K562 (cell line): ENCODE results near the gene MRO. TPM values are rescaled to one million over a fixed set of nuclear protein-coding genes. Genes with fewer than 3 reads are reported as not detected.

ENCODE experiments used
- ATAC-seq: fragments of 200-7000 bp; cut with Tn5 transposase; 3 replicates; pipeline ENCODE4 v1.9.1; 2020; ENCODE audit warnings: moderate library complexity
- BruUV-seq: library from RNA; stranded (reverse); fragments of 400-500 nt; replicated peaks from 2 replicates; lab custom pipeline; 2021; lab: Mats Ljungman, UMichigan
- CTCF ChIA-PET: fragments of 300-600 bp; formaldehyde crosslinking; extraction: SDS; loops from one replicate; lab custom pipeline; 2021; ENCODE audit warnings: low intra/inter-chr PET ratio; lab: Yijun Ruan, JAX
- POLR2A ChIA-PET: fragments of 300-600, 350-650 bp; sonication (Branson Sonifier 250); formaldehyde crosslinking; extraction: SDS; loops from one replicate; lab custom pipeline; 2021; ENCODE audit warnings: antibody characterized with exemption, inconsistent platforms; lab: Yijun Ruan, JAX
- DNase-seq, 4 experiments: peaks; one replicate each; pipeline versions ENCODE4 v3.0.0 to v3.0.0-alpha.2; 2011 to 2018; ENCODE audit warnings: low spot score in 3 of 4, mixed read lengths in 3 of 4; ENCODE audit errors: extremely low read depth in 1 of 4
- FAIRE-seq: peaks from 2 replicates; lab custom pipeline; 2011; peaks lifted over from hg19 to GRCh38; lab: Jason Lieb, UNC
- H2AFZ ChIP-seq: 2 replicates; pipeline ENCODE4 v1.6.0; 2011; ENCODE audit warnings: low read depth, low read length, control low read depth, inconsistent platforms
- H3K27ac ChIP-seq: fragments of 200-600 bp; 3 replicates; pipeline ENCODE4 v1.8.0; 2011; ENCODE audit warnings: low read depth, mild to moderate bottlenecking, control low read depth, inconsistent platforms, low read length, moderate library complexity, mixed read lengths; ENCODE audit errors: extremely low read depth
- H3K27me3 ChIP-seq, 2 experiments: fragments of 300-600 bp in 1 of 2; 2 replicates in 1 of 2; 3 replicates in 1 of 2; pipeline versions ENCODE4 v1.6.0 to v1.8.0; 2011; ENCODE audit warnings: inconsistent platforms in 2 of 2, low read length in 2 of 2, mild to moderate bottlenecking in 1 of 2, mixed read lengths in 1 of 2, moderate library complexity in 1 of 2; ENCODE audit not compliant: control insufficient read depth in 2 of 2, insufficient read depth in 2 of 2
- H3K36me3 ChIP-seq: fragments of 300-600 bp; 3 replicates; pipeline ENCODE4 v1.8.0; 2011; ENCODE audit warnings: mild to moderate bottlenecking, low read length, inconsistent platforms; ENCODE audit not compliant: control insufficient read depth, insufficient read depth
- H3K4me1 ChIP-seq, 2 experiments: fragments of 200-600 bp in 1 of 2; replicated peaks in 1 of 2; 2 replicates in 1 of 2; 3 replicates in 1 of 2; pipeline versions ENCODE4 v1.5.1 to v1.8.0; 2011; ENCODE audit warnings: inconsistent platforms in 2 of 2, low read length in 2 of 2, mild to moderate bottlenecking in 1 of 2, mixed read lengths in 1 of 2, moderate library complexity in 1 of 2; ENCODE audit not compliant: control insufficient read depth in 2 of 2, insufficient read depth in 2 of 2
- H3K4me2 ChIP-seq: 2 replicates; pipeline ENCODE4 v1.6.1; 2011; ENCODE audit warnings: low read length, control low read depth, inconsistent platforms, mixed read lengths; ENCODE audit not compliant: insufficient read depth
- H3K4me3 ChIP-seq: fragments of 200-600 bp; sonication (generic), shearing (Covaris generic); 2 replicates; pipeline ENCODE4 v1.5.1; 2016; ENCODE audit warnings: control low read depth, inconsistent platforms
- H3K79me2 ChIP-seq: fragments of 200-600 bp; 3 replicates; pipeline ENCODE4 v1.8.0; 2011; ENCODE audit warnings: low read length, inconsistent platforms; ENCODE audit not compliant: control insufficient read depth, insufficient read depth
- H3K9ac ChIP-seq, 2 experiments: 2 replicates each; pipeline versions ENCODE4 v1.6.0 to v1.6.1; 2011; ENCODE audit warnings: low read depth in 2 of 2, low read length in 2 of 2, control low read depth in 1 of 2, inconsistent platforms in 1 of 2, mild to moderate bottlenecking in 1 of 2, mixed read lengths in 1 of 2; ENCODE audit not compliant: insufficient read depth in 1 of 2
- H3K9me1 ChIP-seq: one replicate; pipeline ENCODE4 v1.6.0; 2011; ENCODE audit warnings: inconsistent platforms, mild to moderate bottlenecking, low read length, moderate library complexity; ENCODE audit not compliant: control insufficient read depth, insufficient read depth
- H3K9me3 ChIP-seq: replicated peaks from 2 replicates; pipeline ENCODE4 v1.5.1; 2011; ENCODE audit warnings: low read depth, low read length, inconsistent platforms; ENCODE audit not compliant: control insufficient read depth, insufficient read depth
- H4K20me1 ChIP-seq: replicated peaks from 2 replicates; pipeline ENCODE4 v1.6.1; 2011; ENCODE audit warnings: low read length, inconsistent platforms, mixed read lengths; ENCODE audit not compliant: control insufficient read depth, insufficient read depth
- ARHGAP35 ChIP-seq: fragments of 450-650 bp; IDR thresholded peaks from 2 replicates; pipeline ENCODE4 v1.6.1; 2018; ENCODE audit not compliant: partially characterized antibody
- ARNT ChIP-seq, 2 experiments: fragments of 450-650 bp; IDR thresholded peaks; 2 replicates each; pipeline ENCODE4 v1.6.1; 2016; ENCODE audit warnings: mild to moderate bottlenecking in 1 of 2
- ASH1L ChIP-seq: fragments of 450-650 bp; IDR thresholded peaks from 2 replicates; pipeline ENCODE4 v1.6.1; 2018; ENCODE audit warnings: borderline replicate concordance, mild to moderate bottlenecking, low read depth; ENCODE audit not compliant: partially characterized antibody
- ESRRB ChIP-seq: fragments of 250-450 bp; sonication (Bioruptor Pico); IDR thresholded peaks from 2 replicates; pipeline ENCODE4 v1.5.0; 2020; ENCODE audit warnings: mild to moderate bottlenecking, moderate library complexity, borderline replicate concordance
- GATAD2B ChIP-seq: fragments of 450-650 bp; IDR thresholded peaks from 2 replicates; pipeline ENCODE4 v1.6.1; 2017; ENCODE audit warnings: mild to moderate bottlenecking, borderline replicate concordance
- HLTF ChIP-seq: fragments of 450-650 bp; IDR thresholded peaks from 2 replicates; pipeline ENCODE4 v1.6.1; 2016
- KAT8 ChIP-seq: fragments of 450-650 bp; IDR thresholded peaks from 2 replicates; pipeline ENCODE4 v1.6.1; 2016; ENCODE audit warnings: low read depth, mild to moderate bottlenecking
- NONO ChIP-seq, 2 experiments: fragments of 200-400 bp in 1 of 2; fragments of 450-650 bp in 1 of 2; formaldehyde crosslinking in 1 of 2; IDR thresholded peaks; 2 replicates each; pipeline ENCODE4 v1.6.1; 2017; ENCODE audit warnings: low read depth in 2 of 2, mild to moderate bottlenecking in 2 of 2, moderate library complexity in 2 of 2, low read length in 1 of 2
- PTRF ChIP-seq: fragments of 450-650 bp; IDR thresholded peaks from 2 replicates; pipeline ENCODE4 v1.6.1; 2016; ENCODE audit warnings: mild to moderate bottlenecking, missing genetic modification characterization, missing compliant biosample characterization
- ZKSCAN3 ChIP-seq: fragments of 250-450 bp; sonication (Bioruptor Pico); IDR thresholded peaks from 2 replicates; pipeline ENCODE4 v1.4.0; 2020
- ZNF175 ChIP-seq: fragments of 200-800 bp; sonication (Bioruptor generic); IDR thresholded peaks from 2 replicates; pipeline ENCODE4 v1.6.1; 2016; ENCODE audit warnings: low read depth, mild to moderate bottlenecking, missing genetic modification characterization, missing compliant biosample characterization
- ZNF224 ChIP-seq: sonication (generic); formaldehyde crosslinking; IDR thresholded peaks from 2 replicates; pipeline ENCODE4 v1.8.0; 2022; ENCODE audit warnings: mild to moderate bottlenecking, missing genetic modification reagents
- ZNF583 ChIP-seq: fragments of 250-450 bp; sonication (Bioruptor Pico); IDR thresholded peaks from 2 replicates; pipeline ENCODE4 v1.4.0; 2020
- WGBS: fragments of 100-300 bp; shearing (Covaris generic); methylation state at CpG from one replicate; pipeline ENCODE4 v1.1.6; 2016; ENCODE audit warnings: low coverage, mixed read lengths; ENCODE audit not compliant: insufficient coverage; ENCODE audit errors: missing lambda C conversion rate; 5-methylcytosine and 5-hydroxymethylcytosine counted together
- in situ Hi-C: fragments of 300-500 bp; cut with MboI; formaldehyde crosslinking; loops from 4 replicates; pipeline ENCODE4 v1.15.0; 2018; ENCODE audit warnings: inconsistent platforms, mixed read lengths
- intact Hi-C: fragments of 100-400 bp; cut with micrococcal nuclease; formaldehyde crosslinking; loops from 2 replicates; pipeline ENCODE4 v1.14.2; 2022
- polyA plus RNA-seq, 8 experiments: library from polyadenylated mRNA; depleted of rRNA in 4 of 8; stranded (reverse) in 5 of 8; unstranded in 3 of 8; fragments of >200 nt; fragmentation: Nextera tagmentation in 2 of 8; fragmentation: Illumina TruSeq in 1 of 8; extraction: Ambion mirVana in 2 of 8; extraction: Trizol in 1 of 8; gene quantifications; 2 replicates each; pipeline versions ENCODE4 v1.2.1 to v1.2.3, GENCODE V29; 2011 to 2014; ENCODE audit warnings: inconsistent platforms in 1 of 8, missing spikeins in 1 of 8
- total RNA-seq, 7 experiments: library from RNA; depleted of rRNA in 6 of 7; stranded (reverse); fragments of >200 nt in 6 of 7; fragmentation: Illumina TruSeq in 2 of 7; extraction: Trizol in 2 of 7; gene quantifications; 2 replicates each; pipeline versions ENCODE4 v1.2.1 to v1.2.3, GENCODE V29; 2011 to 2021; ENCODE audit warnings: low replicate concordance in 1 of 7
- TF ChIP-seq, protein P1 (sequence below): fragments of 250-450 bp; sonication (Bioruptor Pico); IDR thresholded peaks from 2 replicates; pipeline ENCODE4 v1.4.0; 2020; ENCODE audit warnings: mild to moderate bottlenecking
- TF ChIP-seq, protein P2 (sequence below): fragments of 450-650 bp; IDR thresholded peaks from 2 replicates; pipeline ENCODE4 v1.6.1; 2014; ENCODE audit warnings: low read depth, mild to moderate bottlenecking, moderate library complexity, borderline replicate concordance
- TF ChIP-seq, protein P3 (sequence below): fragments of 250-450 bp; sonication (Bioruptor Pico); IDR thresholded peaks from 2 replicates; pipeline ENCODE4 v1.6.1; 2021; ENCODE audit warnings: mild to moderate bottlenecking
- TF ChIP-seq, protein P4 (sequence below): fragments of 250-450 bp; sonication (Bioruptor Pico); IDR thresholded peaks from 2 replicates; pipeline ENCODE4 v1.4.0; 2020; ENCODE audit warnings: mild to moderate bottlenecking, moderate library complexity

The MRO gene
- total and polyA plus RNA-seq, 9 of the 15 experiments (the other 6 are each of a cell fraction or from before 2014, with no cell fraction given): 0.06 TPM; not detected in 8

DNA sequence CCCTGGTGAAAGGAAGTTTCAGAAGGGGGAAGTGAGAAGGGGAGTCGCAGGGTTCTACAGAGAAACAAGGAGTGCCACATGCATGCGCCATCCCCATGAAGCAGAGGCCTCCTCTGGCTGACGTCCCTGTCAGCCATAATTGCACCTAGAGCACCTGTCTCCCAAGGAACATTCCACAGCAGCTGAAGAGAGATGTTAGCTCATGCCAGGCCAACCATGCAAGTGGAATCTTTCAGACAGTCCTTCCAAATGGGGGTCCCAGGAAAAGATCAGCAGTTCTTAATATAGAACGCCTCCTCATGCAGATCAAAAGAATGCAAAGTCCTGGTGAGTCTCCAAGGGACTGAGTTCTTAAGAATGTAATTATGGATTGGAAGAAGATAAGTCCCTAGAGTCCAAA lies 29.6 kb downstream of the MRO start:
- H3K27ac ChIP-seq: no peak overlapping the region
- H3K9ac ChIP-seq: no peak overlapping the region
- H2AFZ ChIP-seq: no peak overlapping the region
- H3K9me3 ChIP-seq: no peaks in the 10 kb centered on the region
- ATAC-seq: no peak
- no peaks in the 10 kb centered on the region for H3K9me1 ChIP-seq
- ChIA-PET CTCF (no interaction called here), POLR2A (no interaction called here)
- no peak overlapping the region for H3K4me2 ChIP-seq
- H3K4me1 ChIP-seq: no peaks in the 10 kb centered on the region
- WGBS: 3% methylated on average over 3 of the region's 4 CpGs
- H3K4me3 ChIP-seq: no peak overlapping the region
- TF ChIP-seq ZNF224 (CRISPR knock-in tag) (no peak), ZNF583 (CRISPR knock-in tag) (no peak), ASH1L (no peak), ESRRB (CRISPR knock-in tag) (no peak), KAT8 (no peak), ARHGAP35 (no peak), ARNT (IDR thresholded peaks at IDR 0.05) (no peak), NONO (IDR thresholded peaks at IDR 0.05; ENCODE audit: low read depth in 2 of 2, low read length in 1 of 2) (no peak), ZKSCAN3 (CRISPR knock-in tag) (no peak), GATAD2B (no peak), PTRF (no peak), HLTF (no peak), ZNF175 (CRISPR knock-in tag) (no peak)
- TF ChIP-seq, protein P1, sequence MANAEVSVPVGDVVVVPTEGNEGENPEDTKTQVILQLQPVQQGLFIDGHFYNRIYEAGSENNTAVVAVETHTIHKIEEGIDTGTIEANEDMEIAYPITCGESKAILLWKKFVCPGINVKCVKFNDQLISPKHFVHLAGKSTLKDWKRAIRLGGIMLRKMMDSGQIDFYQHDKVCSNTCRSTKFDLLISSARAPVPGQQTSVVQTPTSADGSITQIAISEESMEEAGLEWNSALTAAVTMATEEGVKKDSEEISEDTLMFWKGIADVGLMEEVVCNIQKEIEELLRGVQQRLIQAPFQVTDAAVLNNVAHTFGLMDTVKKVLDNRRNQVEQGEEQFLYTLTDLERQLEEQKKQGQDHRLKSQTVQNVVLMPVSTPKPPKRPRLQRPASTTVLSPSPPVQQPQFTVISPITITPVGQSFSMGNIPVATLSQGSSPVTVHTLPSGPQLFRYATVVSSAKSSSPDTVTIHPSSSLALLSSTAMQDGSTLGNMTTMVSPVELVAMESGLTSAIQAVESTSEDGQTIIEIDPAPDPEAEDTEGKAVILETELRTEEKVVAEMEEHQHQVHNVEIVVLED (CRISPR knock-in tag): no peak
- TF ChIP-seq, protein P2, sequence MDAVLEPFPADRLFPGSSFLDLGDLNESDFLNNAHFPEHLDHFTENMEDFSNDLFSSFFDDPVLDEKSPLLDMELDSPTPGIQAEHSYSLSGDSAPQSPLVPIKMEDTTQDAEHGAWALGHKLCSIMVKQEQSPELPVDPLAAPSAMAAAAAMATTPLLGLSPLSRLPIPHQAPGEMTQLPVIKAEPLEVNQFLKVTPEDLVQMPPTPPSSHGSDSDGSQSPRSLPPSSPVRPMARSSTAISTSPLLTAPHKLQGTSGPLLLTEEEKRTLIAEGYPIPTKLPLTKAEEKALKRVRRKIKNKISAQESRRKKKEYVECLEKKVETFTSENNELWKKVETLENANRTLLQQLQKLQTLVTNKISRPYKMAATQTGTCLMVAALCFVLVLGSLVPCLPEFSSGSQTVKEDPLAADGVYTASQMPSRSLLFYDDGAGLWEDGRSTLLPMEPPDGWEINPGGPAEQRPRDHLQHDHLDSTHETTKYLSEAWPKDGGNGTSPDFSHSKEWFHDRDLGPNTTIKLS: no peak
- TF ChIP-seq, protein P3, sequence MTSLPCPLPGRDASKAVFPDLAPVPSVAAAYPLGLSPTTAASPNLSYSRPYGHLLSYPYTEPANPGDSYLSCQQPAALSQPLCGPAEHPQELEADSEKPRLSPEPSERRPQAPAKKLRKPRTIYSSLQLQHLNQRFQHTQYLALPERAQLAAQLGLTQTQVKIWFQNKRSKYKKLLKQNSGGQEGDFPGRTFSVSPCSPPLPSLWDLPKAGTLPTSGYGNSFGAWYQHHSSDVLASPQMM (CRISPR knock-in tag): no peak
- TF ChIP-seq, protein P4, sequence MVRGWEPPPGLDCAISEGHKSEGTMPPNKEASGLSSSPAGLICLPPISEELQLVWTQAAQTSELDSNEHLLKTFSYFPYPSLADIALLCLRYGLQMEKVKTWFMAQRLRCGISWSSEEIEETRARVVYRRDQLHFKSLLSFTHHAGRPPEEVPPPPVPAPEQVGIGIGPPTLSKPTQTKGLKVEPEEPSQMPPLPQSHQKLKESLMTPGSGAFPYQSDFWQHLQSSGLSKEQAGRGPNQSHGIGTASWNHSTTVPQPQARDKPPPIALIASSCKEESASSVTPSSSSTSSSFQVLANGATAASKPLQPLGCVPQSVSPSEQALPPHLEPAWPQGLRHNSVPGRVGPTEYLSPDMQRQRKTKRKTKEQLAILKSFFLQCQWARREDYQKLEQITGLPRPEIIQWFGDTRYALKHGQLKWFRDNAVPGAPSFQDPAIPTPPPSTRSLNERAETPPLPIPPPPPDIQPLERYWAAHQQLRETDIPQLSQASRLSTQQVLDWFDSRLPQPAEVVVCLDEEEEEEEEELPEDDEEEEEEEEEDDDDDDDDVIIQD (CRISPR knock-in tag): no peak
- in situ Hi-C loops: no loop called here
- H3K36me3 ChIP-seq: no peaks in the 10 kb centered on the region
- no TSS peak for BruUV-seq
- no peaks in the 10 kb centered on the region for H3K79me2 ChIP-seq
- H4K20me1 ChIP-seq: no peaks in the 10 kb centered on the region
- no peak for DNase-seq
- H3K27me3 ChIP-seq: peaks cover 2 to 8% of the 10 kb centered on the region in 2 experiments; a peak in 2 of 5 replicates
- intact Hi-C loops: no loop called here
- no peak for FAIRE-seq
